PC-3 (cell line): ENCODE measurements around the gene BUB1.

Experiments
- EZH2 ChIP-seq: fragments of 300-600 bp; sonication (generic); IDR thresholded peaks from one replicate; pipeline ENCODE4 v1.6.1; 2017; ENCODE audit warnings: antibody characterized with exemption, mild to moderate bottlenecking, low read length; ENCODE audit not compliant: unreplicated experiment
- TF ChIP-seq, protein P1 (sequence below): fragments of 300-600 bp; sonication (generic); conservative IDR thresholded peaks from 2 replicates; pipeline ENCODE4 v1.5.1; 2017; ENCODE audit warnings: antibody characterized with exemption, low read depth, mild to moderate bottlenecking, low read length

GRCh38 chr2:110712737-110713136 lies 34.9 kb upstream of the BUB1 start:
- TF ChIP-seq, protein P1, sequence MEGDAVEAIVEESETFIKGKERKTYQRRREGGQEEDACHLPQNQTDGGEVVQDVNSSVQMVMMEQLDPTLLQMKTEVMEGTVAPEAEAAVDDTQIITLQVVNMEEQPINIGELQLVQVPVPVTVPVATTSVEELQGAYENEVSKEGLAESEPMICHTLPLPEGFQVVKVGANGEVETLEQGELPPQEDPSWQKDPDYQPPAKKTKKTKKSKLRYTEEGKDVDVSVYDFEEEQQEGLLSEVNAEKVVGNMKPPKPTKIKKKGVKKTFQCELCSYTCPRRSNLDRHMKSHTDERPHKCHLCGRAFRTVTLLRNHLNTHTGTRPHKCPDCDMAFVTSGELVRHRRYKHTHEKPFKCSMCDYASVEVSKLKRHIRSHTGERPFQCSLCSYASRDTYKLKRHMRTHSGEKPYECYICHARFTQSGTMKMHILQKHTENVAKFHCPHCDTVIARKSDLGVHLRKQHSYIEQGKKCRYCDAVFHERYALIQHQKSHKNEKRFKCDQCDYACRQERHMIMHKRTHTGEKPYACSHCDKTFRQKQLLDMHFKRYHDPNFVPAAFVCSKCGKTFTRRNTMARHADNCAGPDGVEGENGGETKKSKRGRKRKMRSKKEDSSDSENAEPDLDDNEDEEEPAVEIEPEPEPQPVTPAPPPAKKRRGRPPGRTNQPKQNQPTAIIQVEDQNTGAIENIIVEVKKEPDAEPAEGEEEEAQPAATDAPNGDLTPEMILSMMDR: no peak
- TF ChIP-seq EZH2: no peak
